Measurements from ENCODE around the gene FRRS1. TPM values are rescaled to one million over a fixed set of nuclear protein-coding genes. Genes with fewer than 3 reads are reported as not detected.

FRRS1 gene
- total RNA-seq, 1 donor from 2014 or later: 4.0 TPM

DNA sequence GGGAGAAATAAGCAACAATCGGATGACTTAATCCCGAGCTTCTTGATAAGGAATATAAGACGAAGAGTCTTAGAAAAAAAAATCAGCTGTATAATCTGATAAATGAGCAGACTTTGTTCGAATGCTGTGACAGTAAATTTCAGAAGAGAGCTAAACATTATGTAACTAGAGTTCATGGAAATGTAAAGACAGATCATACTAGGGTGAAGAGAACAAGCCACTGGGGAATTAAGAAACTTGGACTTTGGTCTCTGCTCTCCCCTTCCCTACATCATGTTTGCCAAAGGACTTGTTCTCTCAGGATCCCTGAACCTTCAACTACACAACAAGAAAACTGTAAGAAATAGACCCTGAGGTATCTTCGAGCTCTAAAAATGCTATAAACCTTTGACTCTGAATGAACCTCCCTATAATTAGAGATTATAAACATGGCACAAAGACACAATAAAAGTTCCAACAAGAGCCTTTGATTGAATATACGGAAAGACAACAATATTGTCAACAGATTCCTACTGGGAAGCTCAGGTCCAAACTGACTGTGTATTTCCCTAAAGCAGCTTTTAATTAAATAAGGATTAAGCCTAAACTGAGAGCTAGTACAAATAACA lies 27.5 kb downstream of the FRRS1 start:
- DNase-seq (ENCODE audit: low spot score): no peak
- intact Hi-C loops (cut with DNase I): no loop called here

GRCh38 chr1:99737016-99737415 lies 29.4 kb downstream of the FRRS1 start:
- intact Hi-C loops (cut with DNase I): no loop called here
- no peak for DNase-seq (ENCODE audit: low spot score)

GRCh38 chr1:99735852-99736251 lies 30.6 kb downstream of the FRRS1 start:
- no peak for DNase-seq (ENCODE audit: low spot score)
- intact Hi-C loops (cut with DNase I): no loop called here

DNA sequence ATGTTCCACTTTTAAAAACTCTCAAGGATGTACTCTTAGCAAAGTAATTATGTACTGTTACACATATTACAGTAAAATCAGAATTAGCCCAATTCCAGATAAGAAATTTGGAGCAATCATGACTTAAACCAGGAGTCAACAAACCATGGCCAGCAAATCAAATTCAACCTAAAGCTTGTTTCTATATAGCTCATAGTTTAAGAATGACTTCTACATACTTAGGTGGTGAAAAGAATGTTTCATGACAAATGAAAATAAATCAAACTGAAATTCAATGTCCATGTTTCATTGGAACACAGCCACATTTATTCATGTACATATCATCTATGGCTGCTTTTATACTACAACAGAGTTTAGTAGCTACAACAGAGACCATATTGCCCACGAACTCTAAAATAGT lies 35.1 kb downstream of the FRRS1 start:
- intact Hi-C loops (cut with DNase I): no loop called here
- no peak for DNase-seq (ENCODE audit: low spot score)

DNA sequence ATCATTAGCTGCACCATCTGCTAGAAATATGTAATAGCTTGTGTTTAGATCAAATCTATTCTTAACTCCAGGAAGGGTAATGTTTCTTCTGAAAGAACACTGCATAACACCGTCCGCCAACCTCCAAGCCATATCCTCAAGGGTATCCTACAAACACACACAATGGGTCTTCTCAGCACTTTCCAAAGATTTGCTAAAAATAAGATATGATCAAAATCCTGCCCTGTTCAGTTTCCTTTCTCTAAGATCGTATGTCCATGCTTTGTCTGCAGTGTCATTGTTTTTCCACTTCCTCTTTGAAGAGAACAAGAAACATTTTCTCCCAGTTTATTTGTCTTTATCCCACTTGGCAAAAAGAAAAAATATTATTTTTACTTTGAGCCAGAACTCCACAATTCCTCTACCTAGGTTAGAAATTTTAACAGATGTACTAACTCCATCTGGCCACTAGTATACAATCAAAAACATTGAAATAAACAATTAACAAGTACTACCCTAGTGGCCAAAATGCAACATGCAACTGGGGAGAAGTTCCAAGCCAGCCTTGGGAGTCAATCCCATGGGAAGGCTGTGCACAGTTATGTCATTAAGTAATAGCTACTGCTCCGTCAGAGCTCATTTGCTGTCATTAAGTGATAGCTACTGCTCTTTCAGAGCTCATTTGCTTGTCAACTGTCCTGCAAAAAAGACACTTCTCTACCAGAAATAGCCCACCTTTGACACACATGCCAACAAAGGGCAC lies 37.8 kb downstream of the FRRS1 start:
- DNase-seq (ENCODE audit: low spot score): no peak
- intact Hi-C loops (cut with DNase I): no loop called here

DNA sequence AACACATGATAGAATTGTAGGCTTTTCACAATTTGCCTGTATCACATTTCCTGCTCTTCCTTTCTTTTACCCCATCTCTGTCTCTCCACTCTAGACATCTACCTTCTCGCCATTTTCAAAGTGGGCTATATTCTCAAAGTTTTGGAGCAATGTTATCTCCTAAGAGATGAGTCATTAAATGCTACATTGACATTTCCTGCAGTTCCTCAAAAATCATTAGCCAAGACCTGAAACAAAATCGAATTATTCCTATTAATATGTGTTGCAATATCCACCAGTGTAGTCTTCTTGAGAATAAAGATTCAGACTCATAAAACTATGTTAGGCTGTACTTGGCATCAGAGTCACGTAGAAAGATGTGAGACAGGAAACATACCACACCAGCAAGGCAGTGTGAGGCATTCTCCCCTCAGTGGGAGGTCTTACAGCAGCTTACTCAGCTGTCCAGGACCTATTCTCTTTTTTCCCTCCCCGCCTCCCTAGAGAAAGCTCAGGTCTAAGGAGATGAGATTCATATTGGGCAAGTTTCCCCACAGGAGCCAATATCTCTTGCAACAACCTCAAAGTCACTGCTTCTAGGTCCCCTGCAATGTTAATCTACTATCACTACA lies 38.8 kb downstream of the FRRS1 start:
- intact Hi-C loops (cut with DNase I): no loop called here
- DNase-seq (ENCODE audit: low spot score): no peak

DNA sequence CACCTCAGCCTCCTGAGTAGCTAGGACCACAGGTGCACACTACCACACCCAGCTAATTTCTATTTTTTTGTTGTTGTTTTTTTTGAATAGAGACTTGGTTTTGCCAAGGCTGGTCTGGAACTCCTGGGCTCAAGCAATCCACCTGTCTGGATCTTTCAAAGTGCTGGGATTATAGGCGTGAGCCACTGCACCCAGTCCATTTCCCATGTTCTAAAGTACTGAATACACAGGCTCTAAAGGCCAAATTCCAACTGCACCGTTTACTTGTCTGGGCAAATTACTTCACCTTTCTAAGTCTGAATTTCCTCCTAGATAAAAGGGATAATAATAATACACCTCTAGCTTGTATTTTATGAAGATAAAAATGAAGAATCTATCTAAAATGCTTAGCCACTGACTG lies 39.6 kb downstream of the FRRS1 start:
- intact Hi-C loops (cut with DNase I): no loop called here
- DNase-seq (ENCODE audit: low spot score): no peak

- intact Hi-C loops (cut with DNase I): no loop called here
- DNase-seq (ENCODE audit: low spot score): no peak
Observed at GRCh38 chr1:99726407-99726806, 40.0 kb downstream of the FRRS1 start.

GRCh38 chr1:99725996-99726395 lies 40.4 kb downstream of the FRRS1 start:
- intact Hi-C loops (cut with DNase I): no loop called here
- DNase-seq (ENCODE audit: low spot score): no peak

- intact Hi-C loops (cut with DNase I): no loop called here
- no peak for DNase-seq (ENCODE audit: low spot score)
Observed at GRCh38 chr1:99723251-99723650, 43.2 kb downstream of the FRRS1 start.

DNA sequence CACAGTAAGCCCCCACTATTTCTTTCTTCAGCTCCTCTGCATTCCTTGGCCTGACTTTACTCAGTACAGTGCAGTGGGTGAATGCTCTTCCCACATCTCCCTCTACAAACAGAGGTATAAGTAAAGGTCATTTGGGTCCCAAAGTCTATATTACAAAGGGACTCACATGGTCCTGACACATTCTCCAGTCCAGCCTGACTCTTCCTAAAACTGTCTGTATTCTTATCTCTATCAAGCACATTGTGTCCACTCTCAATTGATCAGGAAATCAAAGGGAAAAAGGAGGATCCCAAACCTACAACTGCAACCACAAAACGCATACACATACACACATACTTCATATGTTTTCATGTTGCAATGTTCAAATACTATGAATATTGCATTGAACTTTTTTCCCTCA lies 49.4 kb downstream of the FRRS1 start:
- DNase-seq (ENCODE audit: low spot score): no peak
- intact Hi-C loops (cut with DNase I): no loop called here

DNA sequence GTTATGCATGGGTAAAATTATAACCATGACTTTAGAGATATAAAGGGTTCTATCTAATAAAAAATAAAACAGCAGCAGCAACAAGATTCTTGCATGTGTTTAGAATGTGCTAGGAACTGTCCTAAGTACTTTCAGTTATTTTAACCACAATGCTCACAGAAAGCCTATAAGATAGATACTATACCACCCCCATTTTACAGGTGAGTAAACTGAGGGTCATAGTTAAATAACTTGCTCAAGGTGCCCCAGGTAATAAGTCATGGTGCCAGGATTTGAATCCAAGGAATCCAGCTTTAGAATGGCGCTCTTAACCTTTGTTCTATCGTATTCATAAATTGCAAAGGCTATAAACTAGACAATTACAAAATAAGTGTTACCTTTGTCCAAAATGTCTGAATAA lies 53.4 kb downstream of the FRRS1 start:
- DNase-seq (ENCODE audit: low spot score): no peak
- intact Hi-C loops (cut with DNase I): no loop called here

GRCh38 chr1:99710994-99711393 lies 55.4 kb downstream of the FRRS1 start:
- intact Hi-C loops (cut with DNase I): no loop called here
- DNase-seq (ENCODE audit: low spot score): no peak

DNA sequence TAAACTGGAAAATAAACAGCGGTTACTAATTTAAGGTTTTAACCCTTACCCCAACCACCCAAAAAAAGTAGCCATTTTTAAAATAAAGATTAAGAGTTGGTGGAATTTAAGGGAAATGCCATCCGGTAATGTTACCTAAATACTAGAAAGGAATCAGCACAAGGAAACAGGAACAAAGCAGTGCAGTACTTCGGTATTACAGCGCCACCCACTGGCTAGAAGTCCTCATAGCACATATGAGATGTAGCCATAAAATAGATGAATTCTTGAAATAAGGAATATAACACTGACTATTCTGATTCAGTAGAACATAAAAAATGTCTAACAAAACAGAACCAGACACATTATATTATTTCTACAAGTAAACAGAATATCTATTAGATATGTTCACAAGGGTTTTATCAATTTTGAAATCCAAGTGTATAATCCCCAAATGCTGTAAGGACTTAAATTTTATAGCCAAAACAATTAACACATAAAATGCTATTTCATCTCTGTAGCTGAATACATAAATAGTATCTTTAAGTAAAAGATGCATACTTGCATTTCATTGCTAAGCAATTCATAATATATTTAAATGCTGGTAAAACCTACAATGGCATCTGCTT lies 58.8 kb downstream of the FRRS1 start:
- DNase-seq (ENCODE audit: low spot score): no peak
- intact Hi-C loops (cut with DNase I): loop anchor here (1.0 to 10.0 kb wide), 2 partner anchors 527 to 913 kb away; no protein-coding TSS in a partner anchor

DNA sequence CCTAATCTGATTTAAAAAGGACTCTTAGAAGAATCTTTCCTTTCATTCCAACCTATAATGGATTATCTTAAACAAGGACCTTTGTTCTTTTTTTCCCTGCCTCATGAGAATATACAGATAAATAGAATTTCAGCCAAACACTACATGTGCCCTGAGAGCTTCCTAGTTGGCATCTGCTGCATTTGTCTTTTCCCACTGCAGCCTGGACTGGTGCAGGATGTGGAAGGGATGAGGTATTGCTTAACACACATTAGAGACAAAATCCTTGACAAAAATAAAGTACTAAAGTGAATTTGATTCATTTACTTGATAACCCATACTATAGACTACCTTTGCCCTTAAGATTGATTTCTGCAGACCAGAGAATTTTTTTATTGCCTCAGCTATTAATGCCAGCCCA lies 61.0 kb downstream of the FRRS1 start:
- DNase-seq (ENCODE audit: low spot score): no peak
- intact Hi-C loops (cut with DNase I): loop anchor here (10.0 kb wide), 1 partner anchor 911 kb away; no protein-coding TSS in a partner anchor

- intact Hi-C loops (cut with DNase I): loop anchor here (10.0 kb wide), 1 partner anchor 910 kb away; no protein-coding TSS in a partner anchor
- DNase-seq (ENCODE audit: low spot score): no peak
Observed at GRCh38 chr1:99704356-99704816, 62.0 kb downstream of the FRRS1 start.

DNA sequence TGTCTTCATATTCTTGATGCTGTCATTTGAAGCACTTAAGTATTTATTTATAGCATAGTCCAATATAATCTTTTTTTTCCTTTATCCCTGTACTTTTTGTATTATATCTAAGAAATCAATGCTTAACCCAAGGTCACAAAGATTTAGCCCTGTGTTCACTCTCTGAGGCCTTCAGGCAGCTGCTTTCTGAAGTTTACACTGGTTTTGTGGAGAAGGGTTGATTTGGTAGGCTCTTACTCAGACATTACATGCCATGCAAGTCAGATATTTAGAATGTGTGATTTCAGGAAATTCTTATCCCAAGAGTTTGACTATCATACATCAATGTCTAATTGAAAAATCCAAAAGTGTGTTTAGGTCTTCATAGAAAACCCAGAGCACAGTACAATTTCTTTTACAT lies 64.2 kb downstream of the FRRS1 start:
- intact Hi-C loops (cut with DNase I): loop anchor here (10.0 kb wide), 1 partner anchor 907 kb away; no protein-coding TSS in a partner anchor
- DNase-seq (ENCODE audit: low spot score): no peak

GRCh38 chr1:99700020-99700419 lies 66.4 kb downstream of the FRRS1 start:
- intact Hi-C loops (cut with DNase I): loop anchor here (10.0 kb wide), 1 partner anchor 905 kb away; no protein-coding TSS in a partner anchor
- DNase-seq (ENCODE audit: low spot score): no peak

DNA sequence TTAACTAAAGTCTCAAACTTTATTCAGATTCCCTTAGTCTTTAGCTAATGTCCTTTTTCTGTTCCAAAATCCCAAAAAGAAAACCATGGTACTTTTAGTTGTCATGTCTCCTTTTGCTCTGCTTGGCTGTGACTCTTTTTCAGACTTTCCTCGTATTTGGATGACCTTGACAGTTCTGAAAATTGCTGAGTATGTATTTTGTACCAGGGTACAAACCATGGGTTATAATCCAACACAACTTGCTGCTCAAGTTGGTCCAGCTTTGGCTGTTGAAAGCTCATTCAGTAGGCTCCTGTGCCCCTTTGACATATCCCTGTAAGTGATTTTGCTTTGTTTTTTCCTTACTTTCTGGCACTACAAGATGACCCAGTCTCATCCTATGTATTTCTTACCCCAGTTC lies 68.9 kb downstream of the FRRS1 start:
- DNase-seq (ENCODE audit: low spot score): no peak
- intact Hi-C loops (cut with DNase I): no loop called here

DNA sequence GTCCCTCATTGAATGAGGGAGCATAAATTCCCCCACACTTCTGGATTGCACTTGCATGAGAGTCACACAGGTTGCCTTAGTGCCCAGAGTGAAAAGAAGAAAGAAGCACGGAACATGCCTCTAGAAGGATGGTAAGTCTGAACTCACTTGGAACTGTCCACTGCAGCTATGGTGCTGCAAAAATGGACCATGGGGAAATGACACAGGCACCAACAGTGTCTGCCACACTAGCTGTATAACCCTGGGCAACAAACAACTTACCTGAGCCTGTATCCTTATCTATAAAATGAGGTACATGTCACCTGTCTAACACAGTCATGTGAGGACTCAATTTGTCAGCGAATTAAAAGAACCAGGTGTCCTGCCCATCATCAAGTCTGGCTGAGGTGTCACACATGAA lies 69.8 kb downstream of the FRRS1 start:
- DNase-seq (ENCODE audit: low spot score): no peak
- intact Hi-C loops (cut with DNase I): no loop called here

Data from cardiac septum (tissue), 1 donor.